H1 (cell line): ENCODE data around the gene METTL9. TPM values are rescaled to one million over a fixed set of nuclear protein-coding genes. Genes with fewer than 3 reads are reported as not detected.

ENCODE experiments used
- CTCF ChIA-PET: fragments of 300-600 bp; sonication (Branson Sonifier 250); formaldehyde crosslinking; loops from one replicate; lab custom pipeline; 2021; ENCODE audit not compliant: partially characterized antibody; lab: Charles Lee
- POLR2A ChIA-PET: fragments of 300-600 bp; sonication (Branson Sonifier 250); formaldehyde crosslinking; loops from one replicate; lab custom pipeline; 2021; ENCODE audit warnings: inconsistent platforms; ENCODE audit not compliant: partially characterized antibody; lab: Charles Lee
- DNase-seq, 2 experiments: peaks; one replicate each; pipeline versions ENCODE4 v3.0.0 to v3.0.0-alpha.2; 2010 to 2022; ENCODE audit warnings: low spot score in 2 of 2, low read depth in 1 of 2, mixed read lengths in 1 of 2
- FAIRE-seq: peaks from 2 replicates; lab custom pipeline; 2011; peaks lifted over from hg19 to GRCh38; lab: Jason Lieb, UNC
- H2AFZ ChIP-seq: 2 replicates; pipeline ENCODE4 v1.8.1; 2012; ENCODE audit warnings: low read length, inconsistent platforms
- H2AK5ac ChIP-seq: 2 replicates; pipeline ENCODE4 v1.6.1; 2013; ENCODE audit warnings: low read depth, low read length
- H2BK120ac ChIP-seq: replicated peaks from 2 replicates; pipeline ENCODE3; 2013; ENCODE audit warnings: low read depth, low read length, inconsistent platforms
- H2BK12ac ChIP-seq: 2 replicates; pipeline ENCODE4 v1.6.1; 2013; ENCODE audit warnings: low read depth, low read length
- H2BK15ac ChIP-seq: 2 replicates; pipeline ENCODE4 v1.6.1; 2013; ENCODE audit warnings: low read length
- H2BK20ac ChIP-seq: 2 replicates; pipeline ENCODE4 v1.6.1; 2013; ENCODE audit warnings: low read length
- H2BK5ac ChIP-seq: 2 replicates; pipeline ENCODE4 v1.6.1; 2013; ENCODE audit warnings: low read depth, low read length
- H3K14ac ChIP-seq: 2 replicates; pipeline ENCODE4 v1.6.1; 2013; ENCODE audit warnings: inconsistent platforms; ENCODE audit not compliant: insufficient read length
- H3K18ac ChIP-seq: 2 replicates; pipeline ENCODE4 v1.6.1; 2013; ENCODE audit warnings: low read length; ENCODE audit errors: extremely low read depth
- H3K23ac ChIP-seq: 2 replicates; pipeline ENCODE4 v1.6.1; 2013; ENCODE audit warnings: inconsistent platforms; ENCODE audit not compliant: insufficient read length
- H3K23me2 ChIP-seq: 2 replicates; pipeline ENCODE4 v1.6.1; 2013; ENCODE audit warnings: low read depth, low read length
- H3K27ac ChIP-seq: 2 replicates; pipeline ENCODE4 v1.6.1; 2011; ENCODE audit warnings: low read depth, low read length, inconsistent platforms
- H3K27me3 ChIP-seq, 4 experiments: replicated peaks in 1 of 4; 1 replicate in 1 of 4; 2 replicates in 3 of 4; pipeline versions ENCODE4 v1.6.1 to v1.8.1; 2011 to 2013; ENCODE audit warnings: low read length in 3 of 4, mild to moderate bottlenecking in 3 of 4, inconsistent platforms in 2 of 4, mixed read lengths in 2 of 4, moderate library complexity in 1 of 4; ENCODE audit not compliant: control insufficient read depth in 3 of 4, insufficient read depth in 3 of 4; ENCODE audit errors: extremely low read depth in 1 of 4
- H3K36me3 ChIP-seq, 4 experiments: 2 replicates each; pipeline versions ENCODE4 v1.6.1 to v1.8.1; 2011 to 2013; ENCODE audit warnings: mild to moderate bottlenecking in 4 of 4, low read length in 3 of 4, moderate library complexity in 2 of 4, control low read depth in 1 of 4, inconsistent platforms in 1 of 4; ENCODE audit not compliant: insufficient read depth in 4 of 4, control insufficient read depth in 2 of 4
- H3K4ac ChIP-seq: replicated peaks from 2 replicates; pipeline ENCODE3; 2013; ENCODE audit warnings: low read length, low read depth, mixed read lengths, inconsistent platforms; ENCODE audit not compliant: insufficient read length
- H3K4me1 ChIP-seq, 4 experiments: replicated peaks in 1 of 4; 1 replicate in 1 of 4; 2 replicates in 3 of 4; pipeline versions ENCODE4 v1.6.1 to v1.8.1; 2011 to 2013; ENCODE audit warnings: low read length in 3 of 4, inconsistent platforms in 2 of 4, mixed read lengths in 1 of 4; ENCODE audit not compliant: insufficient read depth in 4 of 4, control insufficient read depth in 3 of 4
- H3K4me2 ChIP-seq, 2 experiments: 2 replicates each; pipeline versions ENCODE4 v1.6.1 to v1.8.1; 2011 to 2013; ENCODE audit warnings: low read depth in 2 of 2, low read length in 2 of 2, control low read depth in 1 of 2, inconsistent platforms in 1 of 2, mild to moderate bottlenecking in 1 of 2; ENCODE audit not compliant: insufficient read depth in 1 of 2
- H3K4me3 ChIP-seq, 4 experiments: fragments of 200-600, 300-600 bp in 1 of 4; sonication (generic), shearing (Covaris generic), sonication (Bioruptor Twin) in 1 of 4; 2 replicates each; pipeline versions ENCODE4 v1.5.1 to v1.8.1; 2011 to 2016; ENCODE audit warnings: low read length in 4 of 4, low read depth in 3 of 4, control low read depth in 2 of 4, inconsistent platforms in 2 of 4, mild to moderate bottlenecking in 2 of 4, mixed read lengths in 1 of 4, moderate library complexity in 1 of 4; ENCODE audit not compliant: insufficient read depth in 2 of 4; ENCODE audit errors: extremely low read depth in 1 of 4
- H3K56ac ChIP-seq: replicated peaks from 2 replicates; pipeline ENCODE3; 2013; ENCODE audit warnings: low read depth, mild to moderate bottlenecking, mixed read lengths, low read length, inconsistent platforms; ENCODE audit not compliant: insufficient read length
- H3K79me1 ChIP-seq: 2 replicates; pipeline ENCODE4 v1.6.1; 2013; ENCODE audit warnings: low read depth, low read length, control low read depth
- H3K79me2 ChIP-seq, 2 experiments: 2 replicates each; pipeline versions ENCODE4 v1.6.1 to v1.8.1; 2012 to 2013; ENCODE audit warnings: low read length in 2 of 2, mild to moderate bottlenecking in 2 of 2, inconsistent platforms in 1 of 2; ENCODE audit not compliant: insufficient read depth in 2 of 2, control insufficient read depth in 1 of 2
- H3K9ac ChIP-seq, 4 experiments: replicated peaks in 1 of 4; 1 replicate in 1 of 4; 2 replicates in 3 of 4; pipeline versions ENCODE4 v1.6.1 to v1.8.1; 2011 to 2013; ENCODE audit warnings: low read depth in 3 of 4, low read length in 3 of 4, control low read depth in 2 of 4, mild to moderate bottlenecking in 2 of 4, moderate library complexity in 2 of 4, inconsistent platforms in 1 of 4; ENCODE audit errors: extremely low read depth in 1 of 4
- H3K9me3 ChIP-seq, 2 experiments: 2 replicates each; pipeline versions ENCODE4 v1.6.1 to v1.8.1; 2012 to 2013; ENCODE audit warnings: mild to moderate bottlenecking in 2 of 2, moderate library complexity in 2 of 2, control low read depth in 1 of 2, inconsistent platforms in 1 of 2, low read depth in 1 of 2, low read length in 1 of 2, mixed read lengths in 1 of 2; ENCODE audit not compliant: insufficient read depth in 2 of 2
- H4K20me1 ChIP-seq, 2 experiments: replicated peaks in 1 of 2; 2 replicates each; pipeline versions ENCODE3 to v1.8.1; 2011 to 2013; ENCODE audit warnings: inconsistent platforms in 2 of 2, low read length in 2 of 2, mild to moderate bottlenecking in 1 of 2; ENCODE audit not compliant: insufficient read depth in 2 of 2, control insufficient read depth in 1 of 2
- H4K5ac ChIP-seq: 2 replicates; pipeline ENCODE4 v1.6.1; 2013; ENCODE audit warnings: low read length, low read depth, mixed read lengths, inconsistent platforms; ENCODE audit not compliant: insufficient read length
- H4K8ac ChIP-seq: 2 replicates; pipeline ENCODE4 v1.8.0; 2013; ENCODE audit warnings: mild to moderate bottlenecking, moderate library complexity, low read length, inconsistent platforms; ENCODE audit not compliant: insufficient read depth; ENCODE audit errors: extremely low read depth
- H4K91ac ChIP-seq: replicated peaks from 2 replicates; pipeline ENCODE3; 2013; ENCODE audit warnings: low read length, mixed read lengths, inconsistent platforms; ENCODE audit not compliant: insufficient read length
- ASH2L ChIP-seq: fragments of 200-600, 300-600 bp; sonication (generic); IDR thresholded peaks from one replicate; pipeline ENCODE4 v1.7.1; 2017; ENCODE audit warnings: low read length
- CEBPB ChIP-seq: IDR thresholded peaks from 2 replicates; pipeline ENCODE4 v1.6.1; 2012; ENCODE audit warnings: low read depth, low read length
- POLR2AphosphoS5 ChIP-seq: IDR thresholded peaks from 2 replicates; pipeline ENCODE4 v1.6.1; 2011; ENCODE audit warnings: low read depth, low read length
- SIRT6 ChIP-seq: IDR thresholded peaks from one replicate; pipeline ENCODE4 v1.7.1; 2012; ENCODE audit warnings: low read length, inconsistent platforms
- WGBS, 2 experiments: shearing (Covaris generic) in 1 of 2; methylation state at CpG; one replicate each; pipeline versions ENCODE4 v1.1.6 to v1.1.7; 2013 to 2015; ENCODE audit warnings: low lambda C conversion rate in 2 of 2, mixed read lengths in 2 of 2, inconsistent platforms in 1 of 2, low coverage in 1 of 2, missing lambda C conversion rate in 1 of 2; ENCODE audit not compliant: insufficient replicate concordance in 2 of 2, insufficient coverage in 1 of 2, insufficient read length in 1 of 2; ENCODE audit errors: extremely low coverage in 1 of 2, missing lambda C conversion rate in 1 of 2; 5-methylcytosine and 5-hydroxymethylcytosine counted together
- polyA plus RNA-seq, 7 experiments: library from polyadenylated mRNA; depleted of rRNA in 3 of 7; stranded (reverse) in 5 of 7; unstranded in 2 of 7; fragments of >200 nt in 5 of 7; fragments of 200-250 nt in 2 of 7; gene quantifications; 1 replicate in 5 of 7; 2 replicates in 1 of 7; 4 replicates in 1 of 7; pipeline versions ENCODE4 v1.2.1 to v1.2.3, GENCODE V29; 2011 to 2013; ENCODE audit warnings: missing spikeins in 2 of 7, mixed read lengths in 2 of 7
- total RNA-seq: library from RNA; stranded (reverse); fragmentation: NEBNext Ultra II Directional; extraction: Animal tissue kit (Norgen Biotek cat#: 25700); gene quantifications from 2 replicates; pipeline ENCODE4 v1.2.1, GENCODE V29; 2021

Gene METTL9
- total and polyA plus RNA-seq, 2 of the 8 experiments (the other 6 are each of a cell fraction or from before 2014, with no cell fraction given) = 45.4 to 112 TPM

DNA sequence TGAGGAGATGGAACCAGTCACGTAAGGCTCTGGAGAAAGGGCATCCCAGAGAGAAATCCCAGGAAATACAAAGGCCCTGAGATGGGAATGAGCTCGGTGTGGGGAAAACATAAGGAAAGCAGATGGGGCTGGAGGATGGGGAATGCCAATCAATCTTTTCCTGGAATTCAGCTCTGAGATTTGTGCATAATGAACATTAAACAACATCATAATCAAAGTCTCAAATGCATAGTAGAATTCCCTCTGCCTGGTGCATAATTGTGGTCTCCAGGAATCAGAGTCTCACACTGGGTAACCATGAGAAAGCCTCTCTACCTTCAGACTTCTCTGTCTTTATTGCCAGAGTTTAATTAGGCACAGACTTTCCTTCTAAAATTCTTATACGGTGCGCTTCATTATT is 95.2 kb downstream of the METTL9 start:
- CTCF ChIA-PET = interaction anchor here (2.6 to 9.9 kb wide), 3 partner anchors 10 to 37 kb away, joined by 11 to 93 read pairs (median 12); no protein-coding TSS in a partner anchor
- WGBS, 2 experiments = 96% methylated on average over 4 of the region's 4 CpGs; no CpG with 5 or more reads in 1 of the 2 experiments
- no peak for FAIRE-seq

More for the DNA sequence above, 95.2 kb downstream of the METTL9 start:
- Histone ChIP-seq H2BK5ac (no peak overlapping the region), H3K23me2 (no peaks in the 10 kb centered on the region), H3K4ac (no peak overlapping the region), H3K36me3 (no peaks in the 10 kb centered on the region), H2AK5ac (no peak overlapping the region), H2BK12ac (no peak overlapping the region), H3K27me3 (no peaks in the 10 kb centered on the region), H2BK20ac (no peak overlapping the region), H4K20me1 (no peaks in the 10 kb centered on the region), H3K9ac (no peak overlapping the region), H2BK120ac (no peak overlapping the region), H4K91ac (no peak overlapping the region), H3K23ac (no peak overlapping the region), H4K8ac (no peak overlapping the region), H2AFZ (no peak overlapping the region), H2BK15ac (no peak overlapping the region), H3K4me1 (no peaks in the 10 kb centered on the region)
- POLR2A ChIA-PET = no interaction called here
- TF ChIP-seq ASH2L (no peak), POLR2AphosphoS5 (no peak), SIRT6 (no peak), CEBPB (no peak)
- TF ChIP-seq, all 59 proteins: peak for 0
- H4K5ac ChIP-seq = no peak overlapping the region
- H3K56ac ChIP-seq = no peak overlapping the region
- no peak overlapping the region for H3K4me3 ChIP-seq
- H3K4me2 ChIP-seq = no peak overlapping the region
- no peak overlapping the region for H3K27ac ChIP-seq
- H3K14ac ChIP-seq = no peak overlapping the region
- H3K18ac ChIP-seq = no peak overlapping the region
- peaks cover 0 to 3% of the 10 kb centered on the region in 2 experiments; a peak in 1 of 4 replicates for H3K9me3 ChIP-seq
- no peak for DNase-seq
- H3K79me2 ChIP-seq = no peaks in the 10 kb centered on the region
- H3K79me1 ChIP-seq = no peaks in the 10 kb centered on the region
